HG02763 (cell line): Measurements from ENCODE around the gene AGBL5.
"Not testable (repeated sequence)": the region's sequence is repeated elsewhere in the genome, so short reads cannot be mapped to it uniquely, and the experiment has no call there.

Experiments
- ATAC-seq: cut with Tn5 transposase; IDR thresholded peaks from one replicate; pipeline ENCODE4 v1.9.1; 2021; ENCODE audit warnings: mild to moderate bottlenecking, moderate library complexity; ENCODE audit not compliant: unreplicated experiment

AGBL5 gene

GRCh38 chr2:27115519-27115918, 64.1 kb downstream of the AGBL5 start:
- ATAC-seq = no peak

DNA sequence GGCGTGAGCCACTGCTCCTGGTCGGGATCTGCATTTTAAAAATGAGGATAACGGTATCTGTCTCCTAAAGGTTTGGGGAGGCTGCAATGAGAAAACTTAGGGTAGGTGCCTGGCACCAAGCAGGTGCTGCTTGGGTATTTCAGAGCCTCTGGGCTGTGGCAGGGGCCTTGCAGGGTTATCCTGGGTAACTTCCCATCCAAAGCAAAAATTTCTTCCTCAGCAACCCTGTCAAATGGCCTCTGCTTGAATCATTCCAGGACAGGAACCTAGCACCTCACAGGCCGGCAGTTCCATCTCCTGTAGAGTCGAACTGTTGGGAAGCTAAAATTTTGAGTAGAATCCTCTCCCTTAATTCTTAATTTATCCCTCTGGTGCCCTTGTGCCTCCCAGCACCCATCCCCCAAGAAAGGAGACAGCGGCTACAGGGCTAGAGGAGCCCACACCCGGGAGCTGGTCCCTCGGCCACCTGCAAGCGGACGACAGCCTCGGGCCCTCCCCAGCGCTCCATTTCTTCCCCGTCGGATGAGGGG, 66.6 kb downstream of the AGBL5 start:
- no peak for ATAC-seq

DNA sequence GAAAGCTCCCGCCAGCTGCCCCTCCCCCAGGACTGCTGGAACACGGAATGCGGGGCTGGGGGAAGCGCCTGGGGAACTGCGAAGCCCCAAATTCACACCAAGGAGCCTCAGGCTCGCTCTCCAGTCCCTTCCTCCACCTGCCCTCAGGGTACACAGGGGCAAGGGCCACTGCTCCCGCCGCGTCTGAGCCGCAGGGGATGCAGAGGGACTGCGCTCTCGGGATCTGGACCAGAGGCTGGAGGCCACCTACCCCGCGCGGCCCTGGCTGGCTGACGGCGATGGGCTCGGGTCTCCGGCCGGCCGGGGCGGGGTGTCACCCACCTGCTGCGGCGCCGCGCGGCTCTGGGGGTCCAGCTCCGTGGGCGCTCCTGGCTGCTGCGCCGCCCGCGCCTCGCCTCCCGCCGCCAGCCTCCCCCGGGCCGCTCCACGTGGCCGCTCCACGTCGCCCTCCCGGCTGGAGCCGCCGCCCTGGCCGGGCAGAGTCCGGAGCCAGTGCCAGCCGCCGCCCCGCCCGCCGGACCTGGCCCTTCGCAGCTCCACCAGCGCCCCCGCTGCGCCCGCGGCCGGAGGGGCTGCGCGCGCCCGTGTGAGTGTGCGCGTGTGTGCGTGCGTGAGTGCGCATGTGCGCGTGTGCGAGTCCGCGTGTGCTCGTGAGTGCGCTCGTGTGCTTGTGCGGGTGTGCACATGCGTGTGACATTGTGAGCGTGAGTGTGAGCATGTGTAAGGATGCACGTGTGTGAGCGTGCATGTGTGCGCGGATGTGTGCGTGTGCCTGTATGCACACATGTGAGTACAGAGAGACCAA, 67.3 kb downstream of the AGBL5 start, which contains the start of gene CGREF1:
Gene CGREF1 (minus strand): TSS at position 604 of the 805 bp plus-strand sequence. CDS start 14,762 bp downstream, outside the sequence.
- ATAC-seq = no peak

DNA sequence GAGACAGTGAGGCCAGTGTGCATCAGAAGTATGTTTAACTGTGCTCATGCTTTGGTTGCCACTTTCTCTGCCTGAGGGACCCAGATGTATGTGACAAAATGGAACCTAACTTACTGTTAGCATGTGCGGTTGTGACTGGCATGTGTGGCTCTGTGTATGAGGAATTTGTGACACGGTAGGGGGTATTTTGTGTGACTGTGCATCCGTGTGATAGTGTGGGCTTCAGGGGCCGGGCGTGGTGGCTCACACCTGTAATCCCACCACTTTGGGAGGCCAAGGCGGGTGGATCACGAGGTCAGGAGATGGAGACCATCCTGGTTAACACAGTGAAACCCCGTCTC, 67.8 kb downstream of the AGBL5 start:
- not testable (repeated sequence) for ATAC-seq
